HL-60 (cell line): ENCODE measurements around the gene CPLX4.

Experiments
- DNase-seq, 2 experiments: peaks; one replicate each; pipeline ENCODE4 v3.0.0-alpha.2; 2010 to 2020; ENCODE audit warnings: low read depth in 1 of 2, low spot score in 1 of 2
- H3K27ac ChIP-seq: fragments of 250-450 bp; sonication (Bioruptor Pico); replicated peaks from 2 replicates; pipeline ENCODE4 v1.5.1; 2020; ENCODE audit warnings: mild to moderate bottlenecking, moderate library complexity
- H3K27me3 ChIP-seq: fragments of 250-450 bp; sonication (Bioruptor Pico); 2 replicates; pipeline ENCODE4 v1.5.1; 2021; ENCODE audit warnings: mild to moderate bottlenecking, moderate library complexity; ENCODE audit not compliant: insufficient read depth, poor library complexity, severe bottlenecking
- H3K4me3 ChIP-seq: replicated peaks from 2 replicates; pipeline ENCODE4 v1.5.1; 2011; ENCODE audit warnings: mild to moderate bottlenecking, control low read depth, low read length; ENCODE audit not compliant: insufficient read depth
- CTCF ChIP-seq: IDR thresholded peaks from one replicate; pipeline ENCODE4 v1.5.1; 2011; ENCODE audit warnings: low read length, control low read depth, inconsistent platforms; ENCODE audit not compliant: insufficient read depth
- GABPA ChIP-seq: IDR thresholded peaks from 2 replicates; pipeline ENCODE4 v1.6.1; 2012; ENCODE audit warnings: low read depth
- POLR2AphosphoS5 ChIP-seq: IDR thresholded peaks from 2 replicates; pipeline ENCODE4 v1.6.1; 2012; ENCODE audit warnings: low read depth
- REST ChIP-seq: IDR thresholded peaks from 2 replicates; pipeline ENCODE4 v1.6.1; 2012; ENCODE audit warnings: low read depth; ENCODE audit not compliant: insufficient replicate concordance
- SPI1 ChIP-seq: IDR thresholded peaks from 2 replicates; pipeline ENCODE4 v1.6.1; 2012; ENCODE audit warnings: low read depth, mild to moderate bottlenecking, borderline replicate concordance

Gene CPLX4

GRCh38 chr18:59275406-59275949, 43.0 kb downstream of the CPLX4 start:
- Histone ChIP-seq H3K4me3 (no peak overlapping the region), H3K27me3 (peaks cover 80% of the 10 kb centered on the region), H3K27ac (no peak overlapping the region)
- DNase-seq, result no peak
- TF ChIP-seq SPI1, result no peak
- no peak for TF ChIP-seq GABPA
- no peak for TF ChIP-seq POLR2AphosphoS5
- no peak for TF ChIP-seq CTCF
- TF ChIP-seq REST, result no peak

GRCh38 chr18:59274533-59274928, 43.9 kb downstream of the CPLX4 start:
- TF ChIP-seq CTCF, result no peak
- no peak for TF ChIP-seq POLR2AphosphoS5
- no peak for TF ChIP-seq GABPA
- TF ChIP-seq REST, result no peak
- no peak for TF ChIP-seq SPI1
- Histone ChIP-seq H3K27ac (no peak overlapping the region), H3K4me3 (no peak overlapping the region), H3K27me3 (peaks cover 83% of the 10 kb centered on the region)
- no peak for DNase-seq

GRCh38 chr18:59273759-59274532, 44.5 kb downstream of the CPLX4 start:
- no peak for TF ChIP-seq CTCF
- TF ChIP-seq POLR2AphosphoS5, result no peak
- TF ChIP-seq REST, result no peak
- no peak for TF ChIP-seq GABPA
- no peak for TF ChIP-seq SPI1
- no peak overlapping the region for H3K27ac ChIP-seq
- H3K4me3 ChIP-seq, result no peak overlapping the region
- peaks cover 84% of the 10 kb centered on the region for H3K27me3 ChIP-seq
- DNase-seq, result no peak
